ENCODE data around the gene CCDC148.

CCDC148 gene

GRCh38 chr2:158391876-158392275, 64.7 kb downstream of the CCDC148 start:
- H4K20me1 ChIP-seq (ENCODE audit: insufficient read depth, low read length), result no peaks in the 10 kb centered on the region
- no peak overlapping the region for H2AFZ ChIP-seq (ENCODE audit: low read length)
- no peaks in the 10 kb centered on the region for H3K9me3 ChIP-seq (ENCODE audit: low read length)
- H3K79me2 ChIP-seq (ENCODE audit: insufficient read depth, low read length), result no peaks in the 10 kb centered on the region
- H3K9ac ChIP-seq (ENCODE audit: low read length), result no peak overlapping the region
- no peaks in the 10 kb centered on the region for H3K27me3 ChIP-seq (ENCODE audit: insufficient read depth, low read length)
- H3F3A ChIP-seq (ENCODE audit: insufficient read depth, low read length), result no peaks in the 10 kb centered on the region
- no peak overlapping the region for H3K4me3 ChIP-seq (ENCODE audit: low read depth, low read length, poor library complexity, severe bottlenecking)
- H3K36me3 ChIP-seq (ENCODE audit: insufficient read depth, low read length), result no peaks in the 10 kb centered on the region
- H3K27ac ChIP-seq (ENCODE audit: low read depth, low read length, poor library complexity, severe bottlenecking), result no peak overlapping the region
- H3K4me1 ChIP-seq (ENCODE audit: insufficient read depth, low read length, severe bottlenecking), result no peaks in the 10 kb centered on the region
- no peak for TF ChIP-seq EZH2 (IDR thresholded peaks at IDR 0.05; ENCODE audit: borderline replicate concordance, low read length)
- no peak for TF ChIP-seq CTCF (IDR thresholded peaks at IDR 0.05; ENCODE audit: low read length)
- H3K9me2 ChIP-seq (ENCODE audit: low read depth, low read length), result no peaks in the 10 kb centered on the region
- no peak overlapping the region for H3K4me2 ChIP-seq (ENCODE audit: low read length)

GRCh38 chr2:158391361-158391760, 65.2 kb downstream of the CCDC148 start:
- Histone ChIP-seq H2AFZ (ENCODE audit: low read length) (no peak overlapping the region), H4K20me1 (ENCODE audit: insufficient read depth, low read length) (no peaks in the 10 kb centered on the region), H3F3A (ENCODE audit: insufficient read depth, low read length) (no peaks in the 10 kb centered on the region), H3K9me3 (ENCODE audit: low read length) (no peaks in the 10 kb centered on the region), H3K79me2 (ENCODE audit: insufficient read depth, low read length) (no peaks in the 10 kb centered on the region), H3K27ac (ENCODE audit: low read depth, low read length, poor library complexity, severe bottlenecking) (no peak overlapping the region), H3K4me2 (ENCODE audit: low read length) (no peak overlapping the region), H3K27me3 (ENCODE audit: insufficient read depth, low read length) (no peaks in the 10 kb centered on the region), H3K9me2 (ENCODE audit: low read depth, low read length) (no peaks in the 10 kb centered on the region), H3K9ac (ENCODE audit: low read length) (no peak overlapping the region), H3K4me3 (ENCODE audit: low read depth, low read length, poor library complexity, severe bottlenecking) (no peak overlapping the region), H3K4me1 (ENCODE audit: insufficient read depth, low read length, severe bottlenecking) (no peaks in the 10 kb centered on the region), H3K36me3 (ENCODE audit: insufficient read depth, low read length) (no peaks in the 10 kb centered on the region)
- TF ChIP-seq CTCF (IDR thresholded peaks at IDR 0.05; ENCODE audit: low read length), result no peak
- no peak for TF ChIP-seq EZH2 (IDR thresholded peaks at IDR 0.05; ENCODE audit: borderline replicate concordance, low read length)

- H3K4me3 ChIP-seq (ENCODE audit: low read depth, low read length, poor library complexity, severe bottlenecking), result no peak overlapping the region
- no peaks in the 10 kb centered on the region for H3K9me3 ChIP-seq (ENCODE audit: low read length)
- no peaks in the 10 kb centered on the region for H3F3A ChIP-seq (ENCODE audit: insufficient read depth, low read length)
- H3K27ac ChIP-seq (ENCODE audit: low read depth, low read length, poor library complexity, severe bottlenecking), result no peak overlapping the region
- no peaks in the 10 kb centered on the region for H3K9me2 ChIP-seq (ENCODE audit: low read depth, low read length)
- no peak overlapping the region for H2AFZ ChIP-seq (ENCODE audit: low read length)
- no peaks in the 10 kb centered on the region for H3K4me1 ChIP-seq (ENCODE audit: insufficient read depth, low read length, severe bottlenecking)
- no peak overlapping the region for H3K9ac ChIP-seq (ENCODE audit: low read length)
- no peaks in the 10 kb centered on the region for H3K79me2 ChIP-seq (ENCODE audit: insufficient read depth, low read length)
- no peaks in the 10 kb centered on the region for H4K20me1 ChIP-seq (ENCODE audit: insufficient read depth, low read length)
- no peak overlapping the region for H3K4me2 ChIP-seq (ENCODE audit: low read length)
- H3K36me3 ChIP-seq (ENCODE audit: insufficient read depth, low read length), result no peaks in the 10 kb centered on the region
- TF ChIP-seq EZH2 (IDR thresholded peaks at IDR 0.05; ENCODE audit: borderline replicate concordance, low read length), result no peak
- no peak for TF ChIP-seq CTCF (IDR thresholded peaks at IDR 0.05; ENCODE audit: low read length)
- no peaks in the 10 kb centered on the region for H3K27me3 ChIP-seq (ENCODE audit: insufficient read depth, low read length)
Measured at GRCh38 chr2:158388159-158388558, 68.4 kb downstream of the CCDC148 start.
